Stimulated activated CD4-positive, alpha-beta T cell treated with anti-CD3 and anti-CD28 coated beads, Interleukin-2, amount 100 ng/mL, for 48 hours (primary cell): ENCODE results near the gene TCF3.

Experiments
- DNase-seq, 2 donors: peaks; one replicate each; pipeline ENCODE4 v3.0.0-alpha.2; 2020

Gene TCF3

GRCh38 chr19:1609103-1609396 lies 43.4 kb downstream of the TCF3 start:
- no peak for DNase-seq

- DNase-seq, result no peak
Observed at GRCh38 chr19:1608359-1609102, 43.9 kb downstream of the TCF3 start.

- no peak for DNase-seq
Observed at GRCh38 chr19:1606138-1606651, 46.2 kb downstream of the TCF3 start.

- peak; percentile 88 to 89 for DNase-seq
Observed at GRCh38 chr19:1605236-1606137, 46.9 kb downstream of the TCF3 start, which contains the start of gene UQCR11. Gene UQCR11 (minus strand): TSS chr19:1605462. CDS start chr19:1605409, 53 bp downstream.

- DNase-seq, result no peak
Observed at GRCh38 chr19:1602091-1602707, 50.2 kb downstream of the TCF3 start.

GRCh38 chr19:1601613-1602064 lies 50.8 kb downstream of the TCF3 start:
- no peak for DNase-seq

GRCh38 chr19:1599460-1599846 lies 53.0 kb downstream of the TCF3 start:
- no peak for DNase-seq

- no peak for DNase-seq
Observed at GRCh38 chr19:1598777-1599459, 53.5 kb downstream of the TCF3 start.

- DNase-seq, result no peak
Observed at GRCh38 chr19:1593501-1593772, 59.0 kb downstream of the TCF3 start.

GRCh38 chr19:1592755-1593500 lies 59.5 kb downstream of the TCF3 start, which contains the start of gene MBD3:
Gene MBD3 (minus strand): TSS chr19:1592865. CDS start chr19:1592631, 234 bp downstream.
- peak; percentile 82 to 84 for DNase-seq

GRCh38 chr19:1592024-1592754 lies 60.2 kb downstream of the TCF3 start:
- peak; percentile 74 to 82 for DNase-seq

GRCh38 chr19:1591421-1592023 lies 60.9 kb downstream of the TCF3 start:
- DNase-seq, result no peak

GRCh38 chr19:1590641-1591397 lies 61.6 kb downstream of the TCF3 start:
- no peak for DNase-seq

GRCh38 chr19:1587872-1588271 lies 64.5 kb downstream of the TCF3 start:
- no peak for DNase-seq

- DNase-seq, result no peak
Observed at GRCh38 chr19:1585243-1585580, 67.2 kb downstream of the TCF3 start.

GRCh38 chr19:1584500-1585242 lies 67.7 kb downstream of the TCF3 start:
- no peak for DNase-seq

- no peak for DNase-seq
Observed at GRCh38 chr19:1582201-1582600, 70.2 kb downstream of the TCF3 start.

GRCh38 chr19:1580957-1581356 lies 71.5 kb downstream of the TCF3 start:
- no peak for DNase-seq

- DNase-seq, result no peak
Observed at GRCh38 chr19:1580382-1580781, 72.0 kb downstream of the TCF3 start.

GRCh38 chr19:1579222-1579621 lies 73.2 kb downstream of the TCF3 start:
- DNase-seq, result no peak
